Measurements from ENCODE around the gene MOV10.

MOV10 gene

GRCh38 chr1:112743174-112744008 lies 68.9 kb downstream of the MOV10 start:
- DNase-seq = no peak

GRCh38 chr1:112744009-112744578 lies 69.6 kb downstream of the MOV10 start:
- no peak for DNase-seq

GRCh38 chr1:112748396-112748795 lies 73.9 kb downstream of the MOV10 start:
- no peak for DNase-seq
